Natural killer cell treated with Interleukin-12 subunit alpha and Interleukin-12 subunit beta and Interleukin-15 and Interleukin-18, amount 100 ng/mL, for 72 hours (primary cell): ENCODE results near the gene EIF4E3. TPM values are rescaled to one million over a fixed set of nuclear protein-coding genes. Genes with fewer than 3 reads are reported as not detected.

ENCODE experiments used
- ATAC-seq, 2 donors: fragments of 150-1000 bp; cut with Tn5 transposase in 1 of 2; sonication (Bioruptor Pico), chemical (Tn5 transposase) in 1 of 2; 2 replicates each; pipeline ENCODE4 v1.10.0; 2021
- DNase-seq: peaks from one replicate; pipeline ENCODE4 v3.0.0; 2022; ENCODE audit warnings: low spot score
- H3K27ac Mint-ChIP-seq, 2 donors: 1 replicate in 1 of 2; 2 replicates in 1 of 2; pipeline ENCODE4 v1.8.0; 2022; ENCODE audit warnings: mixed read lengths in 2 of 2, mild to moderate bottlenecking in 1 of 2, moderate library complexity in 1 of 2
- H3K27me3 Mint-ChIP-seq, 2 donors: 1 replicate in 1 of 2; 2 replicates in 1 of 2; pipeline ENCODE4 v1.8.0; 2022; ENCODE audit warnings: mixed read lengths in 2 of 2
- H3K36me3 Mint-ChIP-seq: one replicate; pipeline ENCODE4 v1.8.0; 2022; ENCODE audit warnings: mixed read lengths
- H3K4me1 Mint-ChIP-seq, 2 donors: 1 replicate in 1 of 2; 2 replicates in 1 of 2; pipeline ENCODE4 v1.8.0; 2022; ENCODE audit warnings: low read depth in 2 of 2, mixed read lengths in 2 of 2, mild to moderate bottlenecking in 1 of 2
- H3K4me3 Mint-ChIP-seq: one replicate; pipeline ENCODE4 v1.8.0; 2022; ENCODE audit warnings: mixed read lengths
- H3K9me3 Mint-ChIP-seq: 2 replicates; pipeline ENCODE4 v1.8.0; 2022; ENCODE audit warnings: mixed read lengths
- total RNA-seq, 2 donors: library from RNA; stranded (reverse); gene quantifications; one replicate each; pipeline ENCODE4 v1.2.3, GENCODE V29; 2022

The EIF4E3 gene
- 10 to 100 TPM; 20.4 to 24.0 TPM for total RNA-seq

DNA sequence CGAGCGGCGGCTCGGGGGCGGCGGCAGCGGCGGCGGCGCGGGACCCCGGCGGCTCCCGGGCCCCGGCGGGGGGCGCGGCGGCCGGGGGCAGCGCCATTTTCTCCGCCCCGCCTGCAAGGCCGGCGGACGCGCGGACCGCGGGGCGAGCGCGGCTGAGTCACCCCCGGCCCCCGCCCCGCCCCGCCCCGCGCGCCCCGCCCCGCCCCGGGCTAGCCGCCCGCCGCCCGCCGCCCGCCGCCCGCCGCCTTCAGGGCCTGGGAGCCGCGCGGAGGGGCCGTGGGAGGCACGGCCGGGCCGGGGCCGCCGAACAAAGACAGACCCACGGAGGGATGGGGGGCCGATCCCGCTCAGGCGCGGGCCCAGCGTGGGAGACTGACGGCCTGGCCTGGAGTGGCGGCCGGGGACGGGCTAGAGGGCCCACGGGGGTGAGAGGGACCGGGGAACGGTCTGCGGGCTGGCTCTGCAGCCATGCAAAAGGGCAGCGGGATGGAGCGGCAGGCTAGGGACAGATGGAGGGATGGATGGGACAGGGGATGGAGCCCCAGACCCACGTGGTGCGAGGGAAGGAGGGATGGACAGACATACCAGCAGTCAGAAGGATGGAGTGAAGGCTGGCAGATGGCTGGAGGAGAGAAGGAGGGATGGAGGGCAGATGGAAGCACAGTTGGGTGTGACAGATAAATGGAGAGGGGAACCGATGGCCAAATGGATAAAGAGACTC, at the start of gene EIF4E3:
Gene EIF4E3 (minus strand): TSS at position 132 of the 721 bp plus-strand sequence. CDS start 35 bp downstream, at position 97.
- Mint-ChIP-seq H3K36me3 (peaks cover 5% of the 10 kb centered on the region), H3K27me3 (no peaks in the 10 kb centered on the region), H3K27ac (peak within 1 kb of the TSS; percentile 88 to 95), H3K4me3 (peak within 1 kb of the TSS; percentile 99), H3K4me1 (peaks cover 53 to 71% of the 10 kb centered on the region in 2 donors), H3K9me3 (no peaks in the 10 kb centered on the region)
- peak; percentile 77 to 85 for ATAC-seq
- peak; percentile 68 for DNase-seq

DNA sequence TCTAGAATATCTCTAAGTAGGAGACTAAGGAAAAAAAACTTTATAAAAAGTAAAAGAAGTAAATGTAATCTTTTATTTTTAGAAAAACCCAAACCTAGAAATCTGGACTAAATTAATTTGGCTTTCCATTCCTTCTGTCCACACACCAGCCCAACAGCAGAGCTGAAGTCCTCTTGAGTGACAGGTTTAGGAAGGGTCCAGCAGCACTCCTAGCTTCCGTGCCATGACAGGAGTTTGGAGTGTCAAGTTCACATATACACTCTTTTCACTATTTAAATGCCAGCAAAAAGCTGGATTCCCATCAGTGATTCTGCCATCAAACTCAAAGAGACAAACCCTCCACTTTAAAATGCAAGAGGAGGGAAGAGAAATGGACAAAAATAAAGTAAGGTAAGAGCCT, 46.7 kb upstream of the EIF4E3 start:
- Mint-ChIP-seq H3K4me1 (peaks cover 0 to 5% of the 10 kb centered on the region in 2 donors), H3K27me3 (peaks cover 0 to 13% of the 10 kb centered on the region in 2 donors), H3K9me3 (no peaks in the 10 kb centered on the region), H3K4me3 (no peak overlapping the region), H3K27ac (no peak overlapping the region), H3K36me3 (no peaks in the 10 kb centered on the region)
- DNase-seq, result no peak
- ATAC-seq, result no peak

- ATAC-seq, result no peak
- Mint-ChIP-seq H3K36me3 (no peaks in the 10 kb centered on the region), H3K4me3 (peak overlapping the region; percentile 9), H3K27me3 (peaks cover 0 to 10% of the 10 kb centered on the region in 2 donors), H3K9me3 (no peaks in the 10 kb centered on the region), H3K27ac (no peak overlapping the region), H3K4me1 (peaks cover 0 to 5% of the 10 kb centered on the region in 2 donors)
- DNase-seq, result no peak
Measured at GRCh38 chr3:71771126-71771525, 45.9 kb upstream of the EIF4E3 start.

GRCh38 chr3:71763426-71763825, 38.2 kb upstream of the EIF4E3 start:
- peaks cover 12 to 26% of the 10 kb centered on the region in 2 donors for H3K27me3 Mint-ChIP-seq
- DNase-seq, result no peak
- no peaks in the 10 kb centered on the region for H3K9me3 Mint-ChIP-seq
- no peak for ATAC-seq
- no peaks in the 10 kb centered on the region for H3K4me1 Mint-ChIP-seq
- no peak overlapping the region for H3K4me3 Mint-ChIP-seq
- no peak overlapping the region for H3K27ac Mint-ChIP-seq
- no peaks in the 10 kb centered on the region for H3K36me3 Mint-ChIP-seq

- no peak overlapping the region for H3K27ac Mint-ChIP-seq
- H3K4me3 Mint-ChIP-seq, result no peak overlapping the region
- peaks cover 24 to 39% of the 10 kb centered on the region in 2 donors for H3K27me3 Mint-ChIP-seq
- DNase-seq (no peak), ATAC-seq (no peak)
- no peaks in the 10 kb centered on the region for H3K9me3 Mint-ChIP-seq
- H3K36me3 Mint-ChIP-seq, result no peaks in the 10 kb centered on the region
- H3K4me1 Mint-ChIP-seq, result peaks cover 2 to 3% of the 10 kb centered on the region in 2 donors
Measured at GRCh38 chr3:71760140-71760539, 34.9 kb upstream of the EIF4E3 start.

DNA sequence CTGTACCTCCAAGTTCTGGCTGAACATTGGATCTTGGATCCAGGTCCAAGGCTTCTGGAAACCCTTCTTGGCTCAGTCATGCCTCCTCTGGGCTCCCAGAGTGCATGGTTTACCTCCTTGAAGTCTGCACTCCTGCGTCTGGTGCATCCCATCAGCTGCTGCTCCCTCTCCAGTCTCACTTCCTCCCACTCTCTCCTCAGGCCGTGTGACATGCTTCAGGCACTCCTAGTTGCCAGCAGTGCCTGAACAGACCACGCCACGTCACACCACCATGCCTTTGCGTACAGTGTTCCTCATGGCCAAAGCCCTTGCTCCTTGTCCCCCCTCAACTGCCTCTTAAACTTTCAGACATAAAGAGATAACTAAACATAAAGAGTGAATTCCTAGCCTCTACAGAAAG, 34.2 kb upstream of the EIF4E3 start:
- DNase-seq, result no peak
- Mint-ChIP-seq H3K36me3 (no peaks in the 10 kb centered on the region), H3K27ac (no peak overlapping the region), H3K4me3 (no peak overlapping the region), H3K4me1 (peaks cover 4 to 5% of the 10 kb centered on the region in 2 donors), H3K9me3 (no peaks in the 10 kb centered on the region), H3K27me3 (peaks cover 27 to 41% of the 10 kb centered on the region in 2 donors)
- ATAC-seq, result peak in 1 of 2 donors; percentile 55

GRCh38 chr3:71758091-71758490, 32.9 kb upstream of the EIF4E3 start:
- Mint-ChIP-seq H3K27me3 (peaks cover 27 to 38% of the 10 kb centered on the region in 2 donors), H3K9me3 (no peaks in the 10 kb centered on the region), H3K36me3 (no peaks in the 10 kb centered on the region), H3K4me3 (no peak overlapping the region), H3K4me1 (peaks cover 4 to 5% of the 10 kb centered on the region in 2 donors), H3K27ac (no peak overlapping the region)
- DNase-seq (no peak), ATAC-seq (no peak)

- peak in 1 of 2 donors; percentile 23 for ATAC-seq
- peaks cover 45 to 48% of the 10 kb centered on the region in 2 donors for H3K27me3 Mint-ChIP-seq
- no peak for DNase-seq
- no peaks in the 10 kb centered on the region for H3K36me3 Mint-ChIP-seq
- no peaks in the 10 kb centered on the region for H3K9me3 Mint-ChIP-seq
- peak overlapping the region in 1 of 2 donors; percentile 45 for H3K27ac Mint-ChIP-seq
- peak overlapping the region; percentile 76 for H3K4me3 Mint-ChIP-seq
- H3K4me1 Mint-ChIP-seq, result peaks cover 4 to 12% of the 10 kb centered on the region in 2 donors
Measured at GRCh38 chr3:71754610-71755253, 29.5 kb upstream of the EIF4E3 start.

GRCh38 chr3:71753701-71754609, 28.8 kb upstream of the EIF4E3 start, which contains the start of gene GPR27:
TSS of gene GPR27 (plus strand) at chr3:71753855. CDS start at chr3:71754050, 195 bp downstream.
- Mint-ChIP-seq H3K27ac (no peak within 1 kb of the TSS), H3K36me3 (no peaks in the 10 kb centered on the region), H3K4me3 (peak within 1 kb of the TSS; percentile 79), H3K27me3 (peaks cover 41% of the 10 kb centered on the region in 2 donors), H3K4me1 (peaks cover 4 to 12% of the 10 kb centered on the region in 2 donors), H3K9me3 (no peaks in the 10 kb centered on the region)
- DNase-seq (no peak), ATAC-seq (peak; percentile 58 to 64)

DNA sequence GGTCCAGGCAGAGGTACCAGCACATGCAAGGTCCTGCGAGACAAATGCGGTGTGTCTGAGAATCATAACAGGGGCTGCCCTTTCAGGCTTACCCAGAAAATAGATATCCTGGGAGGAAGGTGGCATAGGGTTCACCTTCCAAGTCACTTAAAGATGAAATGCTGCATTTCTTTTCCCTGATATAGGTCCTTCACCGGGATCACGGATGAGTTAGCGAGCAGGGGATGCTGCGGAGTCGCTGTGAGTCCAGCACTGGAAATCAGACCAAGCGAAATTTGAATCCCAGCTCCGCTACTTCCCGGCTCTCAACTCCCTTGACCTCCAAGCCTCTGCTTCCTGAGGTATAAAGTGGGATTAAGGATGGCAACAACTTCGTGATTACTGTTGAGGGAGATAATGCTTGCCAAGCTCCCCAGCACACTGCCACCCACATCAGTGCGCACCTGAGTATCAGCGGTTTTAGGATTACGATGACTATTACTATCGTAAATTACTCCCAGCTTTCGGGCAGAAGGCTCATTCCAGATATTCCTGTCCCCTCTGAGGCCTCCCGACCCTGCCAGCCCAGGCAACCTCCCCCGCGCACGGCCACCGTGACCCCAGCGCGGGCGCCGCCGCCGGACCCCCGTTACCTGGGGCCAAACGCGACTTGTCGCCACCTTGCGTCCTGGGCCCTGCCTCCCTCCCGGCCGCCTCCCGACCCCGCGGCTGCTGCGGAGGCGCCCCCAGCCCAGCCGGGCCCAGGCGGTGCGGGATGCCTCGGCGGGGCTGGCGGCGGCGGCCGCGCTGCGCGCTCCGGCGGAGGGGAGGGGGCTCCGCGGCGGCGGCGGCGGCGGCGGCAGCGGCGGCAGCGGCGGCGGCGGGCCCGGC, 27.9 kb upstream of the EIF4E3 start:
- DNase-seq (no peak), ATAC-seq (peak in 1 of 2 donors; percentile 19)
- H3K4me3 Mint-ChIP-seq, result peak overlapping the region; percentile 79
- no peaks in the 10 kb centered on the region for H3K36me3 Mint-ChIP-seq
- H3K4me1 Mint-ChIP-seq, result peaks cover 4 to 12% of the 10 kb centered on the region in 2 donors
- peaks cover 41 to 48% of the 10 kb centered on the region in 2 donors for H3K27me3 Mint-ChIP-seq
- H3K27ac Mint-ChIP-seq, result no peak overlapping the region
- H3K9me3 Mint-ChIP-seq, result no peaks in the 10 kb centered on the region

DNA sequence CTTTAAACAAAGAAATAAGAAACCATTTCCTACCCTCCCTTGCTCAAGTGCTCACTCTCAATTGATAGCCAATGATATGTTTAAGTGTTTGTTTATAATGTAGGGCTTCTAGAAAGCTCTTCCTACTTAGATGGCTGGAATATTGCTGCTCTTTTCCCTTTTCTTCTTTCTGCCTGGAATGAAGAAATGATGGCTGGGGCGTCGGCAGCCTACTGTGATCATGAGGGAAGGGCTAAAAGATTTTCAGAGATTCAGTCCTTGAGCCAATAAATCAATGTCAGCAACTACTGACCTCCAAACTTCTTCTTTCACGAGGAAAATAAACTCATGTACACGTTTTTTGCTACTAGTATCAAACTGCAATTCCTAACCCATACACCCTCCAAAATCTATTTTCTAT, 26.4 kb upstream of the EIF4E3 start:
- ATAC-seq (no peak), DNase-seq (no peak)
- H3K4me3 Mint-ChIP-seq, result no peak overlapping the region
- peaks cover 4 to 12% of the 10 kb centered on the region in 2 donors for H3K4me1 Mint-ChIP-seq
- peaks cover 37 to 43% of the 10 kb centered on the region in 2 donors for H3K27me3 Mint-ChIP-seq
- H3K9me3 Mint-ChIP-seq, result no peaks in the 10 kb centered on the region
- H3K27ac Mint-ChIP-seq, result no peak overlapping the region
- no peaks in the 10 kb centered on the region for H3K36me3 Mint-ChIP-seq

DNA sequence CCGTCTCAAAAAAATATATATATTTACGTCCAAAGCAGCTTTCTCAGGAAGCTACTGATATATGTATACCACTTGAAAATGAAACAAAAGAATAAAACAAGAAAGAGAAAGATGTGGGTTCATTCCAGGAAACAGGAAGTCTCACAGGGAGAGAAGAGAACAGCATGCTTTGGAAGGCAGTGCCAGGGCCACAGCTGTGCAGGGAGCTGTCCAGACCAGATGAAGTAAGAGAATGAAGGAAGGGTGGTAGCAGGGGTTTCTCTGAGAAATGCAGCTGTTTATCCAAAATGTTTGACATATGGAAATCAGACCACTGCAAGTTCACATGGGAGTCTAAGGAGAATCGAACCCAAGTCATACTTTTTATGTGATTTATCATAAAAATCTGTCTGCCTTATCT, 19.5 kb upstream of the EIF4E3 start:
- Mint-ChIP-seq H3K9me3 (peaks cover 15% of the 10 kb centered on the region), H3K4me1 (no peaks in the 10 kb centered on the region), H3K4me3 (no peak overlapping the region), H3K27ac (no peak overlapping the region), H3K27me3 (peaks cover 1 to 19% of the 10 kb centered on the region in 2 donors), H3K36me3 (peaks cover 21% of the 10 kb centered on the region)
- DNase-seq, result no peak
- ATAC-seq, result no peak

DNA sequence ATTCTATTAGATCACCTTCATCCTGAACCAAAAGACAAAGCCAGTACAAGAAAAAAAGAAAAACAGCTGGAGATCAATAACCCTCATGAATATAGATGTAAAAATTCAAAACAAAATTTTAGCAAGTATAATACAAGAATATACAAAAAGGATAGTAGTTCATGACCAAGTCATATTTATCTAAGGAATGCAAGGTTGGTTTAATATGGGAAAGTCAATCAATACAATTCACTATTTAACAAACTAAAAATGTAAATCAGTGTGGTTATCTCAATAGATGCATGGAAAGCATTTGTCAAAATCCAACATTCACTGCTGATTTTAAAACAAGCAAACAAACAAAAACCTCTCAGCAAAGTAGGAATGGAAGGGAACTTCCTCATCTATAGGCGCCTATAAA, 17.4 kb upstream of the EIF4E3 start:
- Mint-ChIP-seq H3K36me3 (peaks cover 21% of the 10 kb centered on the region), H3K27ac (no peak overlapping the region), H3K9me3 (peaks cover 15% of the 10 kb centered on the region), H3K4me1 (no peaks in the 10 kb centered on the region), H3K4me3 (no peak overlapping the region), H3K27me3 (peaks cover 7 to 21% of the 10 kb centered on the region in 2 donors)
- ATAC-seq (no peak), DNase-seq (no peak)
